ENCODE results near the gene LLGL2. TPM values are rescaled to one million over a fixed set of nuclear protein-coding genes. Genes with fewer than 3 reads are reported as not detected.
"Not testable (repeated sequence)": the region's sequence is repeated elsewhere in the genome, so short reads cannot be mapped to it uniquely, and the experiment has no call there.

Gene LLGL2
- total RNA-seq, 1 donor from 2014 or later: 90.6 TPM

GRCh38 chr17:75589919-75590303, 64.4 kb downstream of the LLGL2 start:
- DNase-seq (ENCODE audit: low spot score): peak; percentile 59

GRCh38 chr17:75590314-75590761, 64.8 kb downstream of the LLGL2 start:
- ATAC-seq: no peak

More at GRCh38 chr17:75589919-75590303, 64.4 kb downstream of the LLGL2 start:
- no peak for ATAC-seq

GRCh38 chr17:75590849-75591721, 65.6 kb downstream of the LLGL2 start:
- DNase-seq (ENCODE audit: low spot score) (no peak), ATAC-seq (no peak)

More at GRCh38 chr17:75590314-75590761, 64.8 kb downstream of the LLGL2 start:
- DNase-seq (ENCODE audit: low spot score): no peak

GRCh38 chr17:75591722-75592302, 66.3 kb downstream of the LLGL2 start:
- ATAC-seq: no peak

DNA sequence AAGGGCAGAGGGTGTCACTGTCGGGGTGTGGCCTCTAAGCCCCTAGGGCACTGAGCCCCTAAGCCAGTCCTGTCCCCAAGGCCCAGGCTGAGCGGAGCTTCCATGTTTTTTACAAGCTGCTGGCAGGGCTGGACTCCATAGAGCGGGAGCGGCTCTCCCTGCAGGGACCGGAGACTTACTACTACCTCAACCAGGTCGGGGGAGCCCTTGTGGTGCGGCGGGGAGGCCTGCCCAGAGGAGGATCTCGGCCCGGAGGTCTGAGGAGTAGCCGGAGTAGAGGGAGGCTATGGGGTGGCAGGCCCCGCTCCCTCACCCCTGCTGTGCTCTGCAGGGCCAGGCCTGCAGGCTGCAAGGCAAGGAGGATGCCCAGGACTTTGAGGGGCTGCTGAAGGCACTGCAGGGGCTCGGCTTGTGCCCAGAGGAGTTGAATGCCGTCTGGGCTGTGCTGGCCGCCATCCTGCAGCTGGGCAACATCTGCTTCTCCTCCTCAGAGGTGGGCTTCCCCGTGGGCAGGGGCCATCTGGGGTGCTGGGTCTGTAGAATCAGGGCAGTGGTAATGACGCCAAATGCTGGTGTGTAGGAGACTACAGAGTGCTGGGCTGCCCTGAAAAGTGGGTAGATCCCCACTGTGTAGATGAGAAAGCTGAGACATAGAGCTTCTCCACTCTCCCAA, 67.0 kb downstream of the LLGL2 start:
- ATAC-seq (no peak), DNase-seq (ENCODE audit: low spot score) (no peak)

More at GRCh38 chr17:75591722-75592302, 66.3 kb downstream of the LLGL2 start:
- no peak for DNase-seq (ENCODE audit: low spot score)

DNA sequence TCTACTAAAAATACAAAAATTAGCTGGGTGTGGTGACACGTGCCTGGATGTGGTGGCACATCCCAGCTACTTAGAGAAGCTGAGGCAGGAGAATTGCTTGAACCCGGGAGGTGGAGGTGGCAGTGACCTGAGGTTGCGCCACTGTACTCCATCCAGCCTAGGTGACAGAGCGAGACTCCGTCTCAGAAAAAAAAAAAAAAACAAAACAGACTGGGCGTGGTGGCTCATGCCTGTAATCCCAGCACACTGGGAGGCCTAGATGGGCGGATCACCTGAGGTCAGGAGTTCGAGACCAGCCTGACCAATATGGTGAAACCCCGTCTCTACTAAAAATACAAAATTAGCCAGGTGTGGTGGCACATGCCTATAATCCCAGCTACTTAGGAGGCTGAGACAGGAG, 67.9 kb downstream of the LLGL2 start:
- not testable (repeated sequence) for DNase-seq (ENCODE audit: low spot score)

GRCh38 chr17:75594499-75595283, 69.2 kb downstream of the LLGL2 start:
- DNase-seq (ENCODE audit: low spot score) (no peak), ATAC-seq (no peak)

More for the DNA sequence above, 67.9 kb downstream of the LLGL2 start:
- not testable (repeated sequence) for ATAC-seq

DNA sequence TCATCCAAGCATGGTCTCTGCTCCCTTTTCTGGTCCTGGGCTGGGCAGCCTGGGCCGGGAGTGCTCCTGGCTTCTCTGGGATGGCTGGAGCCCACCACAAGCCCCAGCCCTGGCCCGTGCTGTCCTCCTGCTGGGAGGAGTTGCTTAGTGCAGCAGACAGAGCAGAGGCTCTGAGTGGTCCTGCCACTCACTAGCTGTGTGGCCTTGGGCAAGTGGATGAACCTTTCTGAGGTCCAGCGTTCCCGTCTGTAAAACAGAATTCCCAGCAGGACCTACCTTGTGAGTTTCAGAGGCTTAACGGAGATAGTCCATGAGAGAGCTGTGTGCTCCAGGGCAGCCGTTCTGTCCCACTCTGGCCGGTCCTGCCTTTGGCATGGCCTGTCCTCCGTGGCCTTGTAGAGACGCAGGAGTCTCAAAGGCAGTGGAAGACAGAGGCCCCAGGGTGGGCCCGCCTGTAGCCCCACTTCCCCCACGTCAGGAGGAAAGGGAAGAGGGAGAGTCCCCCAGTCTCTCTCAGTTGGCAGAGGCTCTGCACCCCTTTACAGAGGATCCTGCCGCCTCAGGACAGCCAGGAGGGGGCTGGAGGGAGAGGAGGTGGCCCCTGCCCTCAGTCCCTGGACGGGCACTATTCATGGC, 69.9 kb downstream of the LLGL2 start:
- ATAC-seq (no peak), DNase-seq (ENCODE audit: low spot score) (no peak)

GRCh38 chr17:75595920-75596313, 70.4 kb downstream of the LLGL2 start:
- DNase-seq (ENCODE audit: low spot score) (no peak), ATAC-seq (no peak)

GRCh38 chr17:75596320-75597087, 71.0 kb downstream of the LLGL2 start:
- ATAC-seq (no peak), DNase-seq (ENCODE audit: low spot score) (no peak)

DNA sequence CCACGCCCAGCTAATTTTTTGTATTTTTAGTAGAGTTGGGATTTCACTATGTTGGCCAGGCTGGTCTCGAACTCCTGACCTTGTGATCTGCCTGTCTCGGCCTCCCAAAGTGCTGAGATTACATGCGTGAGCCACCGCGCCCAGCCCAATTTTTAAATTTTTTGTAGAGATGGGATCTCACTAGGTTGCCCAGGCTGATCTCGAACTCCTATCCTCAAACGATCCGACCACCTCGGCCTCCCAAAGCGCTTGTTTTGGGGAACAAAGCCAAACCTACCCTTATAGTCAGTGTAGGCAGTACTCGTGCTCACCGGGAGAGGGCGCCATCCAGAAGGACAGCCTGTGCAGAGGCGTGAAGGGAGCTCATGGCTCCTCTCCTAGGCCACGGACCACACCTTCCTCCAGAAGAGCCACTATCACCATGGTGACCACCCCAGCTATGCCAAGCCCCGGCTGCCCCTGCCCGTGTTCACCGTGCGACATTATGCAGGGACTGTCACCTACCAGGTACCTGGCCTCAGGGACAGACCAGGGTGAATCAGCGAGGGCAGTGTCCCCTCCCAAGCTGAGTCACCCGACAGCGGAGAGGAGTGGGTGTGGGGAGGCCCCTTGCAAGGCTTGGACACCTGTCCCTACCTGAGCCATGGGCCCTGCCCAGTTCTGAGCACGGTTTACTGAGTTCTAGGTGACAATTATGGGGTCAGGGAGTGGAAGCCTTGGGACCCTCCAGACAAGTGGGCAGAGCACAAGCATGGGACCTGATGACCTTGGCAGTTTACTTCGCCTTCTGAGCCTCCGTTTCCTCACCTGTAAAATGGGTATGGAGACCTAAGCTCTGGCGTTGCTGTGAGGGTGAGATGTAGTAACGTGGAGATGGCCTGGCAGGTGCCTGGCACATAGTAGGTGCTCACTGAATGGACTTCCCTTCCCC, 75.8 kb downstream of the LLGL2 start:
- ATAC-seq (peak; percentile 78), DNase-seq (ENCODE audit: low spot score) (no peak)

DNA sequence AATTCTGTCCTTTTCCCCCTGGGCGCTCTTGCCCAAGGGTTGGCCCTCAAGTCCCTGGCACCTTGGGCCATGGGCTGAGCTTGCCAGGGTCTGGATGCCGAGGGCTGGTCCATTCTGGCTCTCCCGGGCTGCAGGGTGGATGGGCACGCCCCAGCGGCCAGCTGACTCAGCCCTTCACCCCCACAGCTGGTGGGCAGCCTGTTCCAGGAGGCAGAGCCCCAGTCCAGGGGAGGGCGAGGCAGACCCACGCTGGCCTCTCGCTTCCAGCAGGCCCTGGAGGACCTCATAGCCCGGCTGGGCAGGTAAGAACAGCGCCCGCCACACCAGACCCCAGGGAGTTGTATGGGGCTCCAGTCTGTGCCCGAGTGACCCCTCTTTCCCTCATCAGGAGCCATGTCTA, 77.1 kb downstream of the LLGL2 start:
- no peak for DNase-seq (ENCODE audit: low spot score)
- ATAC-seq: no peak

GRCh38 chr17:75603123-75603522, 77.6 kb downstream of the LLGL2 start:
- no peak for DNase-seq (ENCODE audit: low spot score)
- ATAC-seq: peak; percentile 11

GRCh38 chr17:75604034-75604695, 78.7 kb downstream of the LLGL2 start:
- ATAC-seq: no peak

GRCh38 chr17:75605790-75606189, 80.3 kb downstream of the LLGL2 start:
- no peak for DNase-seq (ENCODE audit: low spot score)
- no peak for ATAC-seq

More at GRCh38 chr17:75604034-75604695, 78.7 kb downstream of the LLGL2 start:
- DNase-seq (ENCODE audit: low spot score): no peak

DNA sequence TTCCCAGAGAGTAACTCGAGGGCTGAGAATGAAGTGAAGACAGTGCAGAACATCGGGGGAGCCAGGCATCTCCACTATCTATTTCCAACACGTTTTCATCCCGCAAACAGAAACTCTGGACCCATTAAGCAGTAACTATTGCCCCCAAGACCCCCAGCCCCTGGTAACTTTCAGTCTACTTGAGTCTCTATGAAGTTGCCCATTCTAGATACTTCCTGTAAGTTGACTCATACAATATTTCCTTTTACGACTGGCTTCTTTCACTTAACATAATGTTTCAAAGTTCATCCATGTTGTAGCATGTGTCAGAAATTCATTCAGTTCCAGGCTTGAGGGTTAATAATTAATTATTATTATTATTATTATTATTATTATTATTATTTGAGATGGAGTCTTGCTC, 81.6 kb downstream of the LLGL2 start:
- ATAC-seq (no peak), DNase-seq (ENCODE audit: low spot score) (no peak)

GRCh38 chr17:75610103-75610984, 84.8 kb downstream of the LLGL2 start:
- ATAC-seq (peak; percentile 50), DNase-seq (ENCODE audit: low spot score) (no peak)
